Stimulated activated CD4-positive, alpha-beta T cell treated with anti-CD3 and anti-CD28 coated beads, Interleukin-15, amount 100 ng/mL, for 48 hours (primary cell): ENCODE data around the gene IFNA6.

ENCODE experiments used
- DNase-seq, 2 donors: peaks; one replicate each; pipeline ENCODE4 v3.0.0-alpha.2; 2020; ENCODE audit warnings: low read depth in 2 of 2

IFNA6 gene

GRCh38 chr9:21331676-21332402 lies 18.8 kb downstream of the IFNA6 start:
- DNase-seq: no peak

GRCh38 chr9:21326526-21327139 lies 24.1 kb downstream of the IFNA6 start:
- no peak for DNase-seq

- DNase-seq: no peak
Measured at GRCh38 chr9:21324047-21324446, 26.6 kb downstream of the IFNA6 start.

- DNase-seq: no peak
Measured at GRCh38 chr9:21322911-21323461, 27.7 kb downstream of the IFNA6 start.

GRCh38 chr9:21320465-21320864 lies 30.2 kb downstream of the IFNA6 start:
- no peak for DNase-seq

- DNase-seq: peak in 1 of 2 donors; percentile 4
Measured at GRCh38 chr9:21317956-21318923, 32.4 kb downstream of the IFNA6 start.

GRCh38 chr9:21316860-21317259 lies 33.8 kb downstream of the IFNA6 start:
- DNase-seq: no peak

GRCh38 chr9:21316032-21316842 lies 34.5 kb downstream of the IFNA6 start:
- DNase-seq: no peak

GRCh38 chr9:21314152-21314551 lies 36.5 kb downstream of the IFNA6 start:
- DNase-seq: no peak

- no peak for DNase-seq
Measured at GRCh38 chr9:21311889-21312288, 38.8 kb downstream of the IFNA6 start.

GRCh38 chr9:21305213-21305612 lies 45.5 kb downstream of the IFNA6 start, which contains the start of gene IFNA5:
Gene IFNA5, minus strand, starts transcription at chr9:21305313. Its CDS starts 57 bp downstream, at chr9:21305256.
- no peak for DNase-seq
